Sigmoid colon (tissue), 7 donors: Measurements from ENCODE around the gene EPHA1. TPM values are rescaled to one million over a fixed set of nuclear protein-coding genes. Genes with fewer than 3 reads are reported as not detected.

Experiments
- DNase-seq: peaks from one replicate; pipeline ENCODE4 v3.0.0-alpha.2; 2019
- H3K27ac ChIP-seq, 4 donors: fragments of 200-600 bp; sonication (generic); one replicate each; pipeline ENCODE4 v1.5.1; 2016 to 2019; ENCODE audit warnings: mild to moderate bottlenecking in 1 of 4
- H3K27me3 ChIP-seq, 3 donors: fragments of 200-600 bp; sonication (generic); one replicate each; pipeline ENCODE4 v1.5.1; 2019; ENCODE audit warnings: mild to moderate bottlenecking in 1 of 3
- H3K36me3 ChIP-seq, 4 donors: fragments of 200-600 bp; sonication (generic); one replicate each; pipeline ENCODE4 v1.5.1; 2016 to 2019
- H3K4me1 ChIP-seq, 4 donors: fragments of 200-600 bp; sonication (generic); one replicate each; pipeline ENCODE4 v1.5.1; 2017 to 2019
- H3K4me3 ChIP-seq, 4 donors: fragments of 200-600 bp; sonication (generic); one replicate each; pipeline ENCODE4 v1.5.1; 2017 to 2019; ENCODE audit warnings: mild to moderate bottlenecking in 2 of 4, moderate library complexity in 1 of 4
- H3K9me3 ChIP-seq, 4 donors: fragments of 200-600 bp in 3 of 4; sonication (generic) in 3 of 4; one replicate each; pipeline versions ENCODE4 v1.5.1 to v1.6.1; 2013 to 2019
- EP300 ChIP-seq, 4 donors: sonication (generic); formaldehyde crosslinking; IDR thresholded peaks; one replicate each; pipeline ENCODE4 v1.6.1; 2017; ENCODE audit warnings: antibody characterized with exemption in 4 of 4
- POLR2A ChIP-seq, 2 donors: fragments of 450-650 bp; IDR thresholded peaks; one replicate each; pipeline ENCODE4 v1.6.1; 2016; ENCODE audit warnings: antibody characterized with exemption in 2 of 2, mild to moderate bottlenecking in 2 of 2, moderate library complexity in 2 of 2
- POLR2AphosphoS5 ChIP-seq, 4 donors: sonication (generic); formaldehyde crosslinking; IDR thresholded peaks; one replicate each; pipeline ENCODE4 v1.6.1; 2017; ENCODE audit warnings: antibody characterized with exemption in 4 of 4
- WGBS, 2 donors: extraction: QIAGEN DNeasy Blood & Tissue Kit; methylation state at CpG; one replicate each; pipeline ENCODE4 v1.1.7; 2013; 5-methylcytosine and 5-hydroxymethylcytosine counted together
- intact Hi-C: fragments of 100-400 bp; cut with DNase I; formaldehyde crosslinking; loops from one replicate; pipeline ENCODE4 v1.15.1; 2023
- polyA plus RNA-seq, 3 donors: library from polyadenylated mRNA; stranded (reverse); fragments of 200-250 nt; gene quantifications; one replicate each; pipeline ENCODE4 v1.2.3, GENCODE V29; 2013
- total RNA-seq, 4 donors: library from RNA; depleted of rRNA; stranded (reverse); fragments of >200 nt; gene quantifications; one replicate each; pipeline ENCODE4 v1.1.0, GENCODE V29; 2016
- TF ChIP-seq, protein P1 (sequence below), 4 experiments: fragments of 450-650 bp in 3 of 4; fragments of 200-600 bp in 1 of 4; IDR thresholded peaks; one replicate each; pipeline ENCODE4 v1.5.1; 2016 to 2019; ENCODE audit warnings: antibody characterized with exemption in 4 of 4, mild to moderate bottlenecking in 3 of 4, moderate library complexity in 2 of 4
- donor health status: healthy with polysubstance abuse.
- donor health status: Bipolar disorder and iron deficiency.
- donor health status: healthy.

Gene EPHA1
- total and polyA plus RNA-seq, 7 donors, result 0.14 to 10.2 (median 1.5) TPM; not detected in 2

DNA sequence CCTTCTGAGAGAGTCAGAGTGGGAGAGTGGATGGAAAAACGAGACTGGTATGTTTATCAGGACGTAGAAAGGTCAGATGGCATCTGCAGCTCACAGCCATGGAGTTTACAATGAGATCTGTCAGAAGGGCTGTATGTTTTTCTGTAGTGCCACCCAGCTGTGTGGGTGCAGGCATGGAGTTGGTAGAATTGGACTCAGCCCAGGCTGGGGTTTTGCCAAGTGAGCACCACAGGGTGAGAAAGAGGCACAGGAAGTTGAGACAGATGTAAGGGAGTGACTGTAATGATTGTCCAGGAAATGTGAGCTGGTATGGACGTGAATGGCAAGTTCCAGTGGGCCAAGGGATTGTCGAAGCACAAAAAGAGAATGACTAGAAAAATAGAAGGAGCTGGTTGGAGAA, 36.6 kb downstream of the EPHA1 start:
- intact Hi-C loops, result no loop called here
- WGBS, 2 donors, result 10 to 25% methylated on average over 4 of the region's 4 CpGs
- H3K9me3 ChIP-seq, result no peaks in the 10 kb centered on the region
- H3K27me3 ChIP-seq, result no peaks in the 10 kb centered on the region
- H3K27ac ChIP-seq, result peak overlapping the region in 1 of 4 donors; percentile 35
- peak; percentile 82 for DNase-seq
- no peak for TF ChIP-seq POLR2AphosphoS5 (IDR thresholded peaks at IDR 0.05)
- no peak for TF ChIP-seq POLR2A (IDR thresholded peaks at IDR 0.05)
- no peak for TF ChIP-seq EP300 (IDR thresholded peaks at IDR 0.05)
- TF ChIP-seq, protein P1, sequence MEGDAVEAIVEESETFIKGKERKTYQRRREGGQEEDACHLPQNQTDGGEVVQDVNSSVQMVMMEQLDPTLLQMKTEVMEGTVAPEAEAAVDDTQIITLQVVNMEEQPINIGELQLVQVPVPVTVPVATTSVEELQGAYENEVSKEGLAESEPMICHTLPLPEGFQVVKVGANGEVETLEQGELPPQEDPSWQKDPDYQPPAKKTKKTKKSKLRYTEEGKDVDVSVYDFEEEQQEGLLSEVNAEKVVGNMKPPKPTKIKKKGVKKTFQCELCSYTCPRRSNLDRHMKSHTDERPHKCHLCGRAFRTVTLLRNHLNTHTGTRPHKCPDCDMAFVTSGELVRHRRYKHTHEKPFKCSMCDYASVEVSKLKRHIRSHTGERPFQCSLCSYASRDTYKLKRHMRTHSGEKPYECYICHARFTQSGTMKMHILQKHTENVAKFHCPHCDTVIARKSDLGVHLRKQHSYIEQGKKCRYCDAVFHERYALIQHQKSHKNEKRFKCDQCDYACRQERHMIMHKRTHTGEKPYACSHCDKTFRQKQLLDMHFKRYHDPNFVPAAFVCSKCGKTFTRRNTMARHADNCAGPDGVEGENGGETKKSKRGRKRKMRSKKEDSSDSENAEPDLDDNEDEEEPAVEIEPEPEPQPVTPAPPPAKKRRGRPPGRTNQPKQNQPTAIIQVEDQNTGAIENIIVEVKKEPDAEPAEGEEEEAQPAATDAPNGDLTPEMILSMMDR (IDR thresholded peaks at IDR 0.05), result no peak
- no peak overlapping the region for H3K4me3 ChIP-seq
- no peaks in the 10 kb centered on the region for H3K36me3 ChIP-seq
- peaks cover 0 to 41% (median 17%) of the 10 kb centered on the region in 4 donors for H3K4me1 ChIP-seq

GRCh38 chr7:143369678-143370651, 38.7 kb downstream of the EPHA1 start:
- intact Hi-C loops, result no loop called here
- Histone ChIP-seq H3K9me3 (no peaks in the 10 kb centered on the region), H3K4me1 (peaks cover 0 to 25% (median 9%) of the 10 kb centered on the region in 4 donors), H3K36me3 (no peaks in the 10 kb centered on the region), H3K27me3 (no peaks in the 10 kb centered on the region), H3K27ac (no peak overlapping the region), H3K4me3 (no peak overlapping the region)
- TF ChIP-seq POLR2A (IDR thresholded peaks at IDR 0.05), result no peak
- no peak for TF ChIP-seq EP300 (IDR thresholded peaks at IDR 0.05)
- TF ChIP-seq, protein P1 (IDR thresholded peaks at IDR 0.05), result no peak
- TF ChIP-seq POLR2AphosphoS5 (IDR thresholded peaks at IDR 0.05), result no peak
- WGBS, 2 donors, result 15 to 68% methylated on average over 12 of the region's 12 CpGs
- DNase-seq, result no peak

DNA sequence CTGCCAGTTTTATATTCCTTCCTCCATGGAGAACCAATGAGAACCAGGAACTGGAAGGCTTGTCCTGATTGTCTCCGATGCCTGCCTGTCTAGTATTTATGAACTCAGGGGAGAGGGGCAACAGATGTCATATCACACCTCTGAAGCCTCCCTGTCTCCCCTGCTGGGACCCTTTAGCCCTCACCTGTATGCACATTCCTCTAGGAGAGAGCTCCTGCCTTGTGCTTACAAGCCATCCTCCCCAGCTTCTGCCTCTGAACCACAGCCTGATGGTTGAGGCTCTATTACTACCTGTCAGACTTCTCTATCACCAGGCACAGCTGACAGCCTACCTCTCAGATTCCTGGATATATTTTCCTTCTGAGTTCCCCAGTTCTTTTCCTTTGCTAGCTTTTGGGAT, 40.3 kb downstream of the EPHA1 start:
- Histone ChIP-seq H3K4me1 (peaks cover 0 to 25% (median 9%) of the 10 kb centered on the region in 4 donors), H3K4me3 (no peak overlapping the region), H3K36me3 (no peaks in the 10 kb centered on the region), H3K27ac (peak overlapping the region in 3 of 4 donors; percentile 42 to 70 (median 46)), H3K9me3 (no peaks in the 10 kb centered on the region), H3K27me3 (no peaks in the 10 kb centered on the region)
- no peak for DNase-seq
- WGBS, 2 donors, result 19 to 74% methylated on average over 1 of the region's 1 CpG
- intact Hi-C loops, result no loop called here
- TF ChIP-seq POLR2AphosphoS5 (IDR thresholded peaks at IDR 0.05) (no peak), POLR2A (IDR thresholded peaks at IDR 0.05) (no peak), EP300 (IDR thresholded peaks at IDR 0.05) (no peak)
- TF ChIP-seq, protein P1 (IDR thresholded peaks at IDR 0.05), result no peak

- 20 to 70% methylated on average over 4 of the region's 4 CpGs for WGBS, 2 donors
- TF ChIP-seq, protein P1 (IDR thresholded peaks at IDR 0.05), result no peak
- TF ChIP-seq EP300 (IDR thresholded peaks at IDR 0.05), result peak in 2 of 4 donors; percentile 7 to 38
- no peak for TF ChIP-seq POLR2A (IDR thresholded peaks at IDR 0.05)
- TF ChIP-seq POLR2AphosphoS5 (IDR thresholded peaks at IDR 0.05), result peak in 3 of 4 donors; percentile 45 to 75 (median 70)
- DNase-seq, result peak; percentile 85
- Histone ChIP-seq H3K9me3 (no peaks in the 10 kb centered on the region), H3K27ac (peak overlapping the region in 3 of 4 donors; percentile 42 to 70 (median 46)), H3K27me3 (no peaks in the 10 kb centered on the region), H3K4me1 (peaks cover 0 to 27% (median 10%) of the 10 kb centered on the region in 4 donors), H3K4me3 (no peak overlapping the region), H3K36me3 (no peaks in the 10 kb centered on the region)
- intact Hi-C loops, result no loop called here
Measured at GRCh38 chr7:143367972-143368371, 40.7 kb downstream of the EPHA1 start.
